GM19193 (cell line): ENCODE results near the gene NUDCD3.

Experiments
- POLR2A ChIP-seq: IDR thresholded peaks from 4 replicates; pipeline ENCODE4 v1.6.1; 2011; ENCODE audit not compliant: insufficient read depth, insufficient read length; ENCODE audit errors: extremely low read depth

The NUDCD3 gene

DNA sequence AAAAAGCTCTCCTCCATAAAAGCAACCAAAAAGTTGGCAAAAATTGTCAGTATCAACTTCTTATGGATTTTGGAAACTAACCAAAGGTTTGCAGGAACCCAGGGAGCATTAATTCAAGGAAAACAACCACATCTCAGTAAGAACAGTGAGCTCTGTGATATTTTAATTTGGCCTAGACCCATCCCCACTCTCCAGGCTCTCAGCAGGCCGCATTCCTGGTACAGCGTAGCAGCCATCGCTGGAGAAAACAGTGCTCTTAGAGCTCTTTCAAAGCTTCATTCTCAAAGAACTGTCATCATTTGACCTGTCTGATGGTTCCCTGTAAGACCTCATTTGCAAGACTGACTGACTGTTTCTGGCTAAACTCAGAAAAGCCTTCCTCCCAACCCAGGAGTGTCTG, 81.9 kb downstream of the NUDCD3 start:
- no peak for TF ChIP-seq POLR2A

DNA sequence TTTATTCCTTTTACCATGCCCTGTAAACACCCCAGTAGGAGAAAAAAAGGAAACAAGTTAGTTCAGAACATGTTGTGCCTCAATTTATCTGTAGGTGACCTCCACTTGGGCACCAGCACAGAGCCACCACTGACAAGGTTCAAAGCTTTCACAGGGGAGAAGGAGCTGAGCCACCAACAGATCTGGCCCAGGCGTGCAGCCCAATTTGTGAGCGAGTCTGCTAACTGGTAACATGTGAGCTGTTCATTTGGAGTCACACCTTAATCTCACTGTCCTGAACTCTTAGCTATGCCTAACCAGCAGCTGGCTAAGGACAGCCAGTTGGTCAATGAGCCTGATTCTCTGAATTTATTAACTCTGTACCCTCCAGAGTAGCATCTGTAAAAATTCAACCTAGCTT, 86.7 kb downstream of the NUDCD3 start:
- no peak for TF ChIP-seq POLR2A

DNA sequence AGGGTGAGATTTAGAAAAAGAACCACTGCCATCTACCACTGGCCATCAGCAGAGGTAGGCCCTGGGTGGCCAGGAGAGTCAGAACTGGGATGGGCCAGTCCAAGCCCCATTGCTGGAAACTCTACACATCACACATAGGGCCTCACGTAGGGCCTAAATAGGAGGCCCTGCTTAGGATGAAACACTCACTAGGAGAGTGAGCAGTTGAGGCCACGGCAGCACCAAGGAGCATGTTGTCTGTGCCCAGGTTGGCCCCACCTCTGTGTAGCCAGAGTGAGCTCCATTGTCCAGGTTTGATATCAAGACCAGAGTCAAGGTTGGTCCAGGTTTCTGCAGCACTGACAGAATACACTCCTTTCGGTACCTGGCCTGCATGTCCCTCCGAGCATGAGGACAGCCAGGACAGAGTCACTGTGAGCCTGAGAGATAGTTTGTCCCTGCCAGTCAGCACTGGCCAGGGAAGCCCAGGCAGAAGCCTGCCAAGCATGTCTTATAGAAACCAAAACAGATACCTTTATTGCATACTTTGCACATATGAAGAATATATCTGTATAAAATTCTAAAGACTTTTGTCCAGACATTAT, 87.2 kb downstream of the NUDCD3 start:
- no peak for TF ChIP-seq POLR2A

DNA sequence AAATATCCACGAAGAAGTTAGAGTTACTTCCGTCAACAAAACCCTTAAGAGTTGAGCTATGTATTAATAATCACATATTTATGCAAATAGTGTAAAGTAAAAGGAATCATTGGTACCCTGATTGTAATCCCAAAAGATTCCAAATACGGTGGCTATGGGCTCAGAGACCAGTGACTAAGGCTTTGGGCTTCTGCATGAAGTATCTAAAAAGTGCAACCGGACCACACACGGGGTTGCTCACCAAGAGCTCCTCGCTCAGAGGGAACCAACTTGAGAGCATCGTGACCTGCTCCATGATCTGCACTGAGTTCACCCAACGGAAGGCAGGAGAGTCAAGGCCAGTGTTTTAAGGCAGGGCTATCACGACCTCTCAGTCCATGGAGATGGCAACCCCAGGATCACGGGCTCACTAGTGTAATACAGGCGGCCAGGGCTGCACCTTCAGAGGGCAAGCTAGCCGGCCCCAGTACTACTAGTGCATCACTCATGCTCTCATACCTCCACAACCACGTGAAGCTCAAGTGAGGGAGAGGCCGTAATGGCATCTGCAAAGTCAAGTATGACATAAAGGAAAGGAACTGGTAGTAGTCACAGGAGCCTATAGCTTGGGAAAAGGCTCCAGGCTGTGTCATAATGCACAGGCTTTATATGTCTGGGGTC, 87.9 kb downstream of the NUDCD3 start:
- no peak for TF ChIP-seq POLR2A

GRCh38 chr7:44401692-44402091, 88.8 kb downstream of the NUDCD3 start:
- TF ChIP-seq POLR2A: no peak

- TF ChIP-seq POLR2A: no peak
These were observed 90.4 kb downstream of the NUDCD3 start for GRCh38 chr7:44400033-44400511.

- no peak for TF ChIP-seq POLR2A
These were observed 91.4 kb downstream of the NUDCD3 start for GRCh38 chr7:44398953-44399574.

GRCh38 chr7:44398511-44398911, 91.9 kb downstream of the NUDCD3 start:
- no peak for TF ChIP-seq POLR2A

DNA sequence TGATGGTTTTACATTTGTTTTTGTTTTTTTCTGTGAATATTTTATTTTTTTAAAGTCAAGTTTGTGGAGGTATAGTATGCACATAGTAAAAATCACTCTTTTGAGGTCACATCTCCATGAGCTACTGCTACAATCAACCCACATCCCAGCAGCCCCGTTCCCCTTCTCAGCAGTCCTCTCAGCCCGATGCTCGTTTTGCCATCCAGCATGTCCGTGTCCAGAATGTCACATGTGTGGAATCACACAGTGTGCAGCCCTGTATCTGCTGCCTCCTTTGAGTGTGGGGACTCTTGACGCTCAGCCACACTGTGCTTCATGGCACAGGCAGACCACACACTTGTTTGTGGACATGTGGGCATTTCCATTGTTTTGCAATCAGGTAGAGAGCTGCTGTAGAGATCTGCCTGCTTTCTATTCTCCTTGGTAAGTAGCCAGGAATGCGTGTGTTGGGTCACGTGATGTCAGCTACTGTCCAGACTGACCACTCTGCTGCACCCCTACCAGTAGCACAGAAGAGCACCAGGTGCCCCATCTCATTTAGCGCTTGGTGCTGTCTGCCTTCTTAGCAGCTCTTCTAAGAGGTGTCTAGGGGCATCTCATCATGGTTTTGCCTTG, 93.4 kb downstream of the NUDCD3 start:
- TF ChIP-seq POLR2A: no peak

DNA sequence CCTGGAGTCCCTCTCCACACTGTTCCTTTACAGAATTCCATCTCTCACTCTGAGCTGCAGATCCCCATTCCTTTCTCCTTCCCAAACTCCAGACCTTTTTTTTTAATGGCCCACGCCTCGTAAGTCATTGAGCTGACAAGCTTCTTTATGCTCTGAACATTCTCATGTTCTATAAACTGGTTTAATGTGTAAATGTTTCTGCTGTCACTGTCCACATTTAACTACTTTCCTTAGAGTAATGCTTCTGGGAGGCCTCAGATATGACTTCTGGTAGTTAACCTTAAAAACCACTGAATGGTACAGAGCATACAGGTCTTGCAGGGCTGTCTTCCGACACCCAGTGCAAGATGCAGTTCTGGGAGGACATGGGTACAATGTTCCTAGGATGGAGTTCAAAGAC, 94.0 kb downstream of the NUDCD3 start:
- no peak for TF ChIP-seq POLR2A

GRCh38 chr7:44395067-44395466, 95.4 kb downstream of the NUDCD3 start:
- TF ChIP-seq POLR2A: no peak

DNA sequence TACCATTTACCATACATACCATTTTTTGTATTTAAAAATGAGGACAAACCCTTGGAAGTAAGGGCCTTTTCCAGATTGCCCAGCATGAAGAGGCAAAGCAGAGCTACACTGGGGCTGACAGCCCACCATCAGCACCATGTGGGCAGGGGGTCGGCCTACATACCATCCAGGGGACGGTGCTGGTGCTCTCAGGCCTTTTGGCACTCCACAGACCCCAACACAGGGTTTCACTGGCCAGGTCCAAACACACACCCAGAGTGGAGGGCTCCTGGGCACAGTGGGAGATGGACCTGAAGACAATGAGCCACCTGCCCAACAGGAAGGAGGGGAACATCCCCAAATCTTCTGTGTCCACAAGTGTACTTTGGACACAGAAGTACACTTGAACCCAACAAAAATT, 95.8 kb downstream of the NUDCD3 start:
- TF ChIP-seq POLR2A: no peak

- TF ChIP-seq POLR2A: no peak
These were observed 96.4 kb downstream of the NUDCD3 start for GRCh38 chr7:44394112-44394447.

DNA sequence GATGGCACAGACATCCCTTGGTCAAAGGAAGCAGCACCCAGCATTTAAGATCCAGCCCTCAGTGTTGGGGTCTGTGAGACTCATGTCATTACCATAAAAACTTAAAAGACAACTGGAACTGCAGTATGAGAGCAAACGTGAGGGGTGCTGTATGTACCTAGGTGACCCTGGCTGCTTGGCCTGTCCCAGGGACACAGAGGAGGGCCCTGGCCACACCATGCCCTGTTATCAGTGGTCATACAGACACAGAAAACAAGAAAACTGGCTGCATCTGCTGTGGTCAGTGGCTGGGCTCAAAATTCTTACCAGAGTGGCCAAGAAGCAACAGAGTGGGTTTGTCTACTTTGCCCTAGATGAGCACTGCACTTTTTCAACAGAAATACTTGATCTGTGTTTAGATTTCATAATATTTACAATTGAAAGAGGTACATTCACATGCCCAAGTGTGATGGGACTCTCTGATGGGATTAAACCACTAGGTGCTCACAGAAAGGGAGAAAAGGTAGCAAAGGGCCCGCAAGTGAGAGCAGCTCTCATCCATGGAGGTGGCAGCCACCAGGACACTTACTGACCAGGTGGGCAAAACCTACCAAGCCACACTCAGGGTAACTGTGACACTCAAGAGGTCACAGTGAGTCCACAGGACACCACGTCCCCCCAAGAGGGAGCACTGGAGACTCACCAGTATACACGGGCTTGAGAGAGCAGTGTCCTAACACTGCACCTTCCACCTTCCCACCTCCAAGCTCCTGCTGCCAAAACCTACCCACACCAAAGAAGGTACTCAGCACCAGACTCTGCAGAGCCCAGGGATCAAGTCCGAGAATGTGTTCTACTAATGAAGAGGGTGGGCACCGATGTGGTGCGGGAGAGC, 97.0 kb downstream of the NUDCD3 start:
- TF ChIP-seq POLR2A: no peak

DNA sequence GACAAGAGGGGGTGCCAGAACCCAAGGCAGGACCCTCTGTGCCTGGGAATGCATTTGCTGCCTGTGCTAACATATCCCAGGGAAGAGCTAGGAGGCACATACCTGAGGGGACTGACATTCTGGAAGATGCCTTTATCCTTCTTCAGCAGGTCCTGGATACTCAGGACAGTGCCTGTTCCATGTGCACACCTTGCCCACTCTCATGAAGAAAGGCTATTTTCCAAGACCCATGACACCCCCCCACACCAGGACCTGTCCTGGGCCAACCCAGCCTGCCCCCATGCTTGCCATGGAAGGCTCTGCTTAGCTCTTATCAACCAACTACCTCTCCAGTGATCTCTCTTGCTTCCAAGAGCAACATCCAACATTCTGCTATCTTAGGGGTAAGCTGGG, 97.8 kb downstream of the NUDCD3 start:
- TF ChIP-seq POLR2A: no peak
